Islet precursor cell (in vitro differentiated cells): ENCODE data around the gene SRMS.
"Not testable (repeated sequence)": the region's sequence is repeated elsewhere in the genome, so short reads cannot be mapped to it uniquely, and the experiment has no call there.

Source experiments
- DNase-seq: peaks from one replicate; pipeline ENCODE4 v3.0.0-alpha.2; 2018

SRMS gene

DNA sequence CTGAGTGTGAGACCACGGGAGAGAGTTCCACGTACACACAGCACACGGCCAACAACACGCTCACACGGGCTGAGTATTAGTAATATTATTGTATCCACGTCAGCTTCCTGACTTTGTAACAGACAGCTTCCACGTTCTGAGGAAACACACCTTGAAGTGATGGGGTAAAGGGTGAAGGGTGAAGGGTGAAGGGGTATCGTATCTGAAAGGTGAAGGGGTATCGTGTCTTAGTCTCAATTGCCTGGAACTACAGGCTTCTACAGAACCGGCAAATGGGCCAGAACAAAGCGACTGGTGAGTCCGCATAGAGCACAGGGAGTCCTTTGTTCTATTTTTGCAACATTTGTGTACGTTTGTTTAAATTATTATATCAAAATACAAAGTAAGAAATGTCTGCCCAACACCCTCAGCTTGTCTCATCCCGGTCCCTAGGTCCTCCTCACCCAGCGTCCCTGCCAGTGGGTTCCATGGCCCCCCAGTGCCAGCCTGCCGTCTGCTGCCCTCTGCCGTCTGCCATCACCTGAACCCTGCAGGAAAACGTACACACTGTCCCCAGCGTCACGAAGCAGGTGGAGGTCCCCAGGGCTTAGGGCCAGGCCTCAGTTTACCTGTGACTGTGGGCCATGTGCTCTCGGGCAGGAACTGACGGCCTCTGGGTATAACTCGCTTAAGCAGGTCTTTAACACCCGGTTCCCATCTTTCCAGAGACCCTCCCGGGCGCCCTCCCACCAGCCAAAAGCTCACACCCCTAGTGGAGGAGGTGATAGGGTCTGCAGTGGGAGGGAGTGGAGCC, 30.9 kb upstream of the SRMS start:
- no peak for DNase-seq

DNA sequence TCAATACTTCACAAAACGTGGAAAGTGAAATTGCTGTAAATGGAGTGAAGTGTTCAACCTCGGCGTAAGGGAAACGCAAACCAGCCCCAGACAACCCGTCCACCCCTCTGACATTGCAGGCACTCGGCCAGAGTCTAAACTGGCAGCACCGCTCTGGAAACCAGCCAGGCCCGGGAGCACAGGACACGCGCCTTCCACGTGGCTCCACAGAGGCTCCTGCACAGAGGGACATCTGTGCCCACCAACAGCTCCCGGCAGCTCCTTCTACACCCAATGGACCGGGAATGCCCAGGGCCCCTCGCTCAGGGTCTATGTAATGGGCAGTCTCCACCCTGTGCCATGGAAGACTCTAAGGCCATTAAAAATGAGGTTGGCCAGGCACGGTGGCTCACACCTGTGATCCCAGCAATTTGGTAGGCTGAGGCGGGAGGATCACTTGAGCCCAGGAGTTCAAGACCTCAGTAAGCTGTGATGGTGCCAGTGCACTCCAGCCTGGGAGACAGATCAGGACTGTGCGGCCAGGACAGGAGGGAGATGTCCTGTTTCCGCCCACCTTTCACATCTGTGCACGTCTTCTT, 29.9 kb upstream of the SRMS start:
- DNase-seq = no peak

DNA sequence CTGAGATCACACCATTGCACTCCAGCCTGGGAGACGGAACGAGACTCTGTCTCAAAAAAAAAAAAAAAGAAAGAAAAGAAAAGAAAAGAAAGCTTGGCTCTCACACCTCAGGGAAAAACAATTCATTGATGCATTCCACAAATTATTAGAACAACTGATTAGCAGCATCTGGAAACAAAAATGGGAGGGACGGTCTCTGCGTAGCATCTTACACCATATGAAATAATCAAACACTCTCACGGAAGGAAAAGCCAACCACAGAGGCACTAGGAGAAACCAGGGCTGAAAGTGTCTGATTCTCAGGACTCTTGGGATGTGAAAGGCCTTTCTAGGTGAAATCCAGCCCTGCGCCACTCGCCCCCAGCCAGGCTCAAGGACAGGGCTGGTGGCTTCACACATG, 28.8 kb upstream of the SRMS start:
- DNase-seq = no peak

DNA sequence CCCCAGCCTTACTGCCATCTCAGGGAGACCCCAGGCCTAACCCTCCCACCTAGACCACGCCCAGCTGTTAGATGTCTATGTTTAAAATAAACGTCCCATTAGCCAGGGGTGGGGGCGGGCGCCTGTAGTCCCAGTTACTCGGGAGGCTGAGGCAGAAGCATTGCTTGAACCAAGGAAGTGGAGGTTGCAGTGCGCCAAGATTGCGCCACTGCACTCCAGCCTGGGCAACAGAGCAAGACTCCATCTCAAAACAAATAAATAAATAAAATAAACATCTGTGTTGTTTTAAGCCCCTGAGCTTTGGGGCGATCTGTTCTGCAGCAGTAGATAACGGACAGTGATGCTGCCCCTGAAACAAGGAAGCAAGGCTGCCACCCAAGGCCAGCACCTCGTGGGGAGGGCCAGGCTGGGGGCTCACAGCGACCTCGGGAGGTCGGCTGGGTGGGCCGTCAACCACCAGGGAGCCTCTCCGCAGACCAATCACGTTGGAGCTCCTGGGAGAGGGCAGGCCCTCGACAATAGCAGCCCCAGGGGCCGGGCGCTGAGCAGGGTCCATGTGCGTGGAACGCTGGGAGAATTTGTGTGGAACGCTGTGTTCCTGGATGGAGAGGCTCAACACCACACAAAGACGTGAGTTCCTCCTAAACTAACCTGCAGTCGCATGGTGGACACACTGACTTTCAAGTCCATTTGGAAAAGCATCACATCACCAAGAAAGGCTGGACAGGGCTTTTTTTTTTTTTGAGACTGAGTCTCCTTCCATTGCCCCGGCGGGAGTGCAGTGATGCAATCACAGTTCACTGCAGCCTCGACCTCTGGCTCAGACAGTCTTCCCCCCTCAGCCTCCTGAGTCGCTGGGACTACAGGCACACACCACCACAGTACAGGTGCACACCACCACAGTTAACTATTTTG, 27.5 kb upstream of the SRMS start:
- no peak for DNase-seq

DNA sequence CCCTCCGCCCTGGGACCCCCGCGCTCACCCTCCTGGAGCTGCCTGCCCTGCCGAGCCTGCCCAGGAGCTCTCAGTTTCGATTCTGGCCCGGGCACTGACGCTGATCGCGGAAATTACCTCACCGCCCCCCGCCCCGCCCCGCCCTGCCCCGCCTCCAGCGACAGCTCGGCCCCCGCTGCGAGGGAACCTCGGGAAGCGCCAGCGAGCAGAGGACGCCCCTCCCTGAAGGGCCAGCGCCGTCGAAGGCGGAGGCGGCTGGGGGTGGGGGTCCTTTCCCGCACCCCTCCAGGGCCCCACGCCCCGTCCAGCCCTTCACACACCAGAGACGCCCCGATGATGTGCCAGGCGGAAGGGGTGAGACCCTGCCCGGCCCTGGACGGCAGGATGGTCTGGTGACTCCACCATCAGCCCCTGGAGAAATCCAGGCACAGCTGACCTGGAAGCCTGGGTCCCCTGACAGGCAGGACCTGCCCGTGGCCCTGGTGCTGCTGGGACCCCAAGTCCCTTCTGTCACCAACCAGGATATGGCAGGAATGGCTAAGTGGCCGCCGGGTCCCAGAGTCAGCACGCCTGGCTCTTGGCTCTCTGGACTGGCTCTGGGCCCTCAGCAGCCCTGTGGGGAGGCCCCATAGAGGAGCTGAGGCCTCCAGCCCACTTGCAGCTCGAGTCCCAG, 26.7 kb upstream of the SRMS start, which contains the start of gene HELZ2:
HELZ2 (minus strand) TSS at position 84 of the 673 bp plus-strand sequence. CDS start 1,854 bp downstream, outside the sequence.
- peak; percentile 87 for DNase-seq

DNA sequence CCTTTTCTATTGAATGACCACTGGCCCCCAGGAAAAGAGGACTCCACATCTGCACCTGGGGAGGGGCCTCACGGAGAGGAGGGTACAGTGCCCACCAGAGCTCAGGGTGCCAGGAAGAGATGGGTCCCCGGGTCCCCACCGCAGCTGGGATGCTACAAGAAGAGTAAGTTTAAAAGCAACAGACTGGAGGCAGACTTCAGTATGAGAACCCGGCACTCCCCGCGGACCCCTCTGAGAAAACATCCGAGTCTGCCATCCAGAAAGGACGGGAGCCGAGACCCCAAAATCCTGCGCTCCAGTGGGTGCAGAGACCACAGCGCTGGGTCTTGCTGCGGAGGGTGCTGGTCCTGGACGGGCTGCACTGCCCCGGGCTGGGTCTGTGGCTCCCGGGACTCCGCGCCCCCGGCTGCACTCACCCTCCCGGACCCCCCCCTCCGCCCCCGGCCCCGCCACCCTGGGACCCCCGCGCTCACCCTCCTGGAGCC, 26.1 kb upstream of the SRMS start:
- DNase-seq = no peak

DNA sequence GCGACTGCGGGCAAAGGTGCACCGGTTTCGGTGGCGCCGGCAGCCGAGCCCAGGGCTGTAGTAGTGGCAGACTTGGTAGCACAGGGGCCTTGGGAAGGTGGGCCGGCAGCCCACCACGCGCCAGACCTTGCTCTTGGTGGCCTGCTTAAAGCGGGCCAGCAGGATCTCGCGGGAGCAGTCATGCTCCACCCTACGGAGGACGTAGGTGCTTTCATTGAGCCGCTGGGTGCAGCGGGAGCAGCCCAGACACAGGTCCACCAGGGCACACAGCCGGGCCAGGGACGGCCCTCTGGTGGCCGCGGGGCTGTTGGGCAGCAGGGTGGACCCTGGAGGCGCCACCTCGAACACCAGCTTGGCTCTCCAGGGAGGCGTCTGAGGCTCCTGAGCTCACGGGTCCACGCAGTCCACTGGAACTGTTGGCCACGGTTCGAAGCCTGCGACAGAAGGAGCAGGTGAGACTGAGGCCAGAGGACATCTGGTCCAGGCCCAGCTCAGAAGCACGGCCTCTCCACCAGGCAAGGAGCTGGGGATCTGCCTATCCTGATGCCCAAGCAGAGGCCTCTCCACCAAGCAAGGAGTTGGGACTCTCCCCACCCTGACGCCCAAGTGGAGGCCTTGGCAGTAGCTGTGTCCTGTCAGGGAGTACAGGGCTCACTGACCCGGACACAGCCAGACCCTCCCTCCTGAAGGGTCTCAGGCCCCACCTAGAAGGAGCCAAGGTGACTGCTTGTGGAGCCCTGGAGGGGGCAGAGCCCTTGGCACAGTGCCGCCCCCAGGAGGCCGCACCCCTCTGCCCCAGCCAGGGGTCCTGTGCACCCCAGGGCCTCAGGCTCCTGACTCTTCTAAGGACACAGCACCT, 25.5 kb upstream of the SRMS start:
- DNase-seq = no peak

DNA sequence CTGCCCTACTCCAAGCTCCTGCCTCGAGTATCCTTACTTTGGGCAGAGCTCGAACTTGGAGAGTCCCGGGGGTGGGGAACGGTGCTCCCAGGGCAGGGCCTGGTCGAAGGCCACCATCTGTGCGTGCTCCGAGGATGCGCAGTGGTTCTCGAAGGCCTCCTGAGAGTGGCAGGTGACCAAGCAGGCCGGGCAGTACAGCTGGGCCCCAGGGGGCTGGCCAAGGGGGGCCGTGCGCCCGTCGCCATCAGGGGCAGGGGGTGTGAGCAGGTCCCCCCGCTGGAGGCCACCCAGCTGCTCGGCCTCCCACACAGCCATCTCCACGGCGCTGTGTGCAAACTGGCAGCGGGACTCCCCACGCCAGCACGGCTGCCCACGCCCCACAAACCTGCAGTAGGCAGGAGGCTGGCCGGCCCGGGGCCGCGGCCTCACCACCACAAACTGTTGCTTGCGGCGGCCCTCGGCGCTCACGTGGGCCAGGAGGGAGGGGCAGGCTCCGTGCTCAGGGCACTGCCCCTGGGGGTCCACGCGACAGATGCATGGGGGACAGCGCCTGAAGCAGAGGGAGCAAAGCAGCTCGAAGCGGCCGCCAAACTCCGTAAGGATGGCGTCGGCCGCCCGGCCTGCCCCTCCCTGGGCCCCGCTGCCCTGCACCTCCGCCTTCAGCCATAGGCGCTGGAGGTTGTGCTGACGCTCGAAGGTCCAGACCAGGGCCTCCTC, 24.7 kb upstream of the SRMS start:
- DNase-seq = no peak

DNA sequence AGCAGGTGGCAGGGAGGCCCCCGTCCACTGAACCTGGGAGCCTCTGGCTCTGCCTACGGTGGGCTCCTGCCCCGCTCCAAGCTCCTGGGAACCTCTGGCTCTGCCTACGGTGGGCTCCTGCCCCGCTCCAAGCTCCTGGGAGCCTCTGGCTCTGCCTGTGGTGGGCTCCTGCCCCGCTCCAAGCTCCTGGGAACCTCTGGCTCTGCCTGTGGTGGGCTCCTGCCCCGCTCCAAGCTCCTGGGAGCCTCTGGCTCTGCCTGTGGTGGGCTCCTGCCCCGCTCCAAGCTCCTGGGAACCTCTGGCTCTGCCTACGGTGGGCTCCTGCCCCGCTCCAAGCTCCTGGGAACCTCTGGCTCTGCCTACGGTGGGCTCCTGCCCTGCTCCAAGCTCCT, 23.5 kb upstream of the SRMS start:
- not testable (repeated sequence) for DNase-seq

DNA sequence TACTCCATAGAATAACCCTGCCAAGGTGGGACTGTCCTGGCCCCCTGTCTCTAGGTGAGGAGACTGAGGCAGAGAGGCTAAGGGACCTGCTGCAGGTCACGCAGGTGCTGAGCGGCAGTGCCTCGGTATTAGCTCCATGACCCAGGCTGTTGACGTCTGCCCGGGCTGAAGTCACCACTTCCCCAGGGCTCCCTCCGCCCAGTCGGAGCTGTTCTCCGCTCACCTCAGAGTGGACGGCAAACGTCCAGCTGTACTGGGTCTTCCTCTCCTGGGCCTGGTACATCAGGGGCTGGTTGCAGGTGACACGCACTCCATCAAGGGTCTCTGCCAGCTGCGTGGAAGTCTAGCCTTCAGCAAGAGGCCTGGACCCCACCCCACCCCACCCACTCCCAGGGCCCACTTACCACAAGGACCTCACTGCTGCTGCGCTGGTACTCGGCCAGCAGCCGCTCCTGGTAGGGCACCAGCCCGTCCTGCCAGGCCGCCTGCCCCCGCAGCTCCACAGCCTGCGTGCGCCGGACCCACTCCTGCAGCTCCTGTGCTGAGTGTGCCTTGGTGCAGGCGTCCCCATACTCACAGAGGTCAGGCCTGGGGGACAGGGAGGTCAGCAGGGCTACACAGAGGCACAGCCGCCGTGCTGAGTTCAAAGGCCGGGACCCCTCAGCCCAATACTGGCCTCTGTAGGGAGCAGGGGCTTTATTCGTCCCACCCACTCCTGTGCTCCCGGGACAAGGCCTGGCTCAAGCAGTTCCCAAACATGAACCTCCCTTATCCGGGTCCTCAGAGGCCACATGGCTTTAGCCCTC, 22.9 kb upstream of the SRMS start:
- no peak for DNase-seq

DNA sequence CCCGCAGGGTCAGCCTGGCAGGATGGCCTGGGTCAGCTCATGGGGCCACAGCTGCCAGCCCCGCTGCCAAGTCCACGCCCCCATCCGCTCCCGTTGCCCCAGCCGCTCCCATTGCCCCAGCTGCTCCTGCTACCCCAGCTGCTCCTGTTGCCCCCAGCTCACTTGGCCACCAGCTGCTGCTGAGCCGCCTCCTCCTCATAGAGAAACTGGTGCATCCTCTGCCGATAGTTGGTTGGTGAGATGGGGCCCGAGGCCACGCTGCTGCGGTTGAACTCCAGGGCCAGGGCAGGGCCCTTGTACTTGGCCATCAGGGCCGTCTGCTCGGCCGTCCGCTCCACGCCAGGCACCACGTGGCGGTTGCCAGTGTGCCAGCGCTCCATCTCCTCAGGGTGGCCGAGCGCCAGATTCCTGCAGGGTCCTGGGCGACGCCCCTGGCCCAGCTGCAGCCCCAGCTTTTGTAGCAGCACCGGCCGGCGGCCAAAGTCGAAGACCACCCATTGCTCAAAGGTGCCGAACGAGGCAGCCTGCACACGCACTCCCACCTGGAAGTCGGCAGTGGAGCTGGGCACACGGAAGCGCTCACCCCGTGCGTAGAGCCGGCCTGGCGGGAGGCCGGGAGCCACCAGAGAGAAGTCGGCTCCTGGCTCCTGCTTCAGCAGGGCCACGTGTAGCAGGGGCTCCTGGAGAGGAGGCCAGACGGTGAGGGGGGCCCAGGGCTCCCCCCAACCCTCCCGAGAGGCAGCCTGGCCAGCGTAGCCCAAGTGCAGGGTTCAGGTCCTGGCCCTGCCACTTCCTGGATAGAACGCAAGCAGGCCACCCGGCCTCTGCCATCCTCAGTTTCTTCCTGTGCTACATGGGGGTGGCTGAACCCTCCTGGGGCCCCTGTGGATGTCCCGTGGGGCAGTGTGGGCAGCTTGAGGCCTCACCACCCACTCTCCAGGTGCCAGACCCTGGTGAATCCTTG, 21.7 kb upstream of the SRMS start:
- DNase-seq = no peak

DNA sequence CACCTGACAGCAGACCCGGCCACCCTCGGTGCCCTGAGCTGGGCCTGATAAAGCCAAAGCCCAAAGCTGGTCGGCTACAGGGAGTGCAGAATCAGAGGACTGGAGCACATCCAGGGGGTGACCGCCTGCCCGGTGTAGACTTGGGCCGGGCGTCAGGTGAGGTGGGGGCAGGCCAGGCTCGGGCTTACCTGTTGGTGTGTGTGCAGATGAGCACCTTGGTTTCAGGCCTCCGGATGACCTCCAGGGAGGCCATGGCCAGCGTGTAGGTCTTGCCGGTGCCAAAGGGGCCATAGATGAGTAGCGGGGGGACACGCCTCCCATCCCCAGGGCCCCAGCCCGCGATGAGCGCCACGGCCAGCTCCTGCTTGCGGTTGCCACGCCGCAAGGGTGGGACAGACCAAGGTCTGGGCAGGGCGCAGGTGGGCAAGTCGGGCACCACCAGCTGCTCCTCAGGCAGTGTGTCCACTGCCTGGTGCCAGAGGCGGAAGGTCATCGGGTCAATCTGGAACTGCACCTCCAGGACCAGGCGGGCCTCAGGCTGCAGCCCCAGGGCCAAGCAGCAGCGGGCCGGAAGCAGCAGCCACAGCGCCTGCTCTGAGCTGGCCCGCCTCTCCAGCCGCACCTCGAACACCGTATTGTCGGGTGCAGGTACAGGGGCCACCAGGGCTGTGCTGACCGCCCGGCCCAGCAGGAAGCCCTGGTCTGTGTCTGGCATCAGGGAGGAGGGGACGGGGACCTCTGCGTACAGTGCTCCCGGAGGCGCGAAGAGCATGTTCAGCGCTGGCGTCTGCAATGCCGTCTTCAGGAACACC, 20.8 kb upstream of the SRMS start:
- DNase-seq = no peak

DNA sequence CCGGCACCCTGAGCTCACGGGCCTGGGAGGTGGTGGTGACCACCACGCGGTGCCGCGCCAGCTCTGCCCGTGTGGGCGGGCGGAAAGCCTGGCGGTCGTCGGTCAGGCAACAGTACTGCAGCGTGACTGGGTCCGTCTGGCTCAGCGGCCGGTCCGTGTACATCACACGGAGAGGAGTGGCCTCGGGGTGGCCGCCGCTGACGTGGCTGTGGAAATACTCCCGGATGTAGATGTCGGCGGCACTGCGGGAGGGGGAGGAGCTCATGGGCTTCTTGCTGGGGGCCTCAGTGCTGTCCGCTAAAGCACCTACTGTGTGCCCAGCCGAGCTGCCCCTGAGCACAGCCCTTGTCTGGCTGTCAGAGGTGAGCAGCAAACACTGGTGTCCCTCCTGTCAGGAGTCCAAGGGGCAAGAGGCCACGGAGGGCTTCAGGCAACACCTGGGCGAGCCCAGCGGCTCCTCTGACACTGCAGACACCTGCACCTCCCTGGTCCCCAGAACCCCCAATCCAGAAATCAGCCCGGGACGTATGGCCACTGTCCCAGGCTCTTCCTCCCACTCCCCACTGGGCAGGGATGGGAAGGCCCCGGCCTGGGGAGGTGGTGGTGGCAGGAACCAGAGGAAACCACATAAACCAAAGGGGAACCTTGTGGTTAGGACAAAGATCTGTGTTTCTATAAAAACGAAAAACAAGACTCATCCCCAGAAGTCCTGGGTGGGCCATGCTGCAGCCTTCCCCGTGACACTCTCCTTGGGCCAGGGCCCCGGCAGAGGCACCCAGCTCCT, 20.0 kb upstream of the SRMS start:
- DNase-seq = no peak

DNA sequence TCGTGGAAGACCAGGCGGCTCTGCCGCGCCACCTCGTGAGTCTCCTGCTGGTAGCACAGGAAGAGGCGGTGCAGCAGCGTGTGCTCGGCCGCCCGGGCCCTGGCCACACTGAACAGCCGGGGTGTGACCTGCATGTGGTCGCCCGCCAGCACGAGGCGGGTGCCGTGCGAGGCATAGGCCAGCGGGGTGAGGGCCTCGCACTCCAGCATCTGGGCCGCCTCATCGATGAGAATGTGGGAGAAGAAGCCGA, 19.5 kb upstream of the SRMS start:
- no peak for DNase-seq

DNA sequence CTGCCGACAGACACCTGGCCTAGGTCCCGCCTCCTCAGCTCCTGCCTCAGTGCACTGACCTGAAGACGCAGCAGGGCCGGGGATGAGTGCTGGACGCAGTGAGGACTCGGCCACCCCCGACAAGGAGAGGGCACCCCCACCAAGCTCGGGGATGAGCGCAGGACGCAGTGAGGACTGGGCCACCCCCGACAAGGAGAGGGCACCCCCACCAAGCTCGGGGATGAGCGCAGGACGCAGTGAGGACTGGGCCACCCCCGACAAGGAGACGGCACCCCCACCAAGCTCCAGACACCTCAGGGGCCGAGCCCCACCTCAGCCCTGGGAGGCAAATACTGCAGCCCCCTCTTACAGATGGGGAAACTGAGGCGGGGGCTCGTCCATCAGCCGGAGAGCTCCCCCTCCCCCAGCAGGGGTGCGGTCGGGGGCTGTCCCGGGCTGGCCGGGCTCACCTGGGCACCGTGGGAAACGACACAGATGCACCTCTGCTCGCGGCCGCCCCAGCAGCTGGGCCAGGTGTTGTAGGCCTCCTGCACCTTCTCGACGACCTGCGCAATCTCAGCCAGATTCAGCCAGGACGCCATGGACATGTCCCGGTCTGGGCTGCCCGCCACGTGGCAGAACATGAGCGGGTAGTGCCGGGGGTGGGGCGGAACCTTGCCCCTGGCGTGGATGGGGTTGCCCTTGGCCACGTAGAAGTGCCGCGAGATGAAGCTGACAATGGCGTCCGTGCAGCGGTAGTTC, 19.0 kb upstream of the SRMS start:
- no peak for DNase-seq

DNA sequence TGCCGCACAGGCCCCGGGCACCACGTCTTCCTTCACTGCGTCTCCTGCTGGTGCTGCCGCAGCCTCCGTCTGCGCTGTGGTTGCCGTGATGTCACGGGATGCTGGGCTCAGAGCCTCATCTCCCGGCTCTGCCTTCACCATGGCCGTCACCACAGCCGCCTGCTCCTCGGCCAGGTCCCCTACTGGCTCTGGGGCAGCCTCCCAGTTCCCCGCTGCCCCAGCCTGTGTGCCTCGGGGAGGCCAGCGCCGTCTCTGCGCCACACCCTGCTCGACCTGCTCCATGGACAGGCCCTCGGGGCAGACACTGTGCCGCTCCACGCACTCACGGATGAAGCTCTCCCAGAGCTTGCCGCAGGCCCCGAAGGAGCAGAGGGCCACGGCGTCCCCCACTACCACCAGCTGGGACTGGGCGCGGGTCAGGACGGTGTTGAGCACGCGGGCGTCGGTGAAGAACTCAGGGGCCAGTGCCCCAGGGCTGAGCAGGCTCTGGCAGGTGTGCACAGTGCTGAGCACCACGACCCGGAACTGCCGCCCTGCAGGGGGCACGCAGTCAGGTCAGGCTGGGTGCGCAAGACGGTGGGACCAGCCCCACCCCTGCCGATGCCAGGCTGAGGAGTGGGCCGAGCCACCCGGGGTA, 18.3 kb upstream of the SRMS start:
- no peak for DNase-seq
